GM12878 (cell line): Measurements from ENCODE around the gene CCK. TPM values are rescaled to one million over a fixed set of nuclear protein-coding genes. Genes with fewer than 3 reads are reported as not detected.

Experiments used
- ATAC-seq: fragments of 200-7000 bp; cut with Tn5 transposase; 3 replicates; pipeline ENCODE4 v1.9.1; 2020; ENCODE audit warnings: mild to moderate bottlenecking, moderate library complexity
- BruUV-seq: library from RNA; stranded (reverse); fragments of 400-500 nt; replicated peaks from 2 replicates; lab custom pipeline; 2021; lab: Mats Ljungman, UMichigan
- CTCF ChIA-PET: fragments of 300-600 bp; sonication (Branson Sonifier 250); formaldehyde crosslinking; extraction: SDS; loops from one replicate; lab custom pipeline; 2021; ENCODE audit warnings: inconsistent platforms; lab: Yijun Ruan, JAX
- POLR2A ChIA-PET: fragments of 350-600 bp; formaldehyde crosslinking; extraction: SDS; loops from one replicate; lab custom pipeline; 2021; ENCODE audit warnings: inconsistent platforms; lab: Charles Lee
- RAD21 ChIA-PET: fragments of 300-600 bp; sonication (Branson Sonifier 250); formaldehyde crosslinking; loops from one replicate; lab custom pipeline; 2023; ENCODE audit warnings: antibody characterized with exemption; ENCODE audit not compliant: unreplicated experiment; lab: Charles Lee
- SMC1A ChIA-PET: fragments of 300-600 bp; sonication (Branson Sonifier 250); formaldehyde crosslinking; loops from one replicate; lab custom pipeline; 2023; ENCODE audit not compliant: unreplicated experiment, uncharacterized antibody; lab: Charles Lee
- DNase-seq: peaks from one replicate; pipeline ENCODE4 v3.0.0-alpha.2; 2011; ENCODE audit warnings: low read depth, low spot score
- FAIRE-seq: peaks from 3 replicates; lab custom pipeline; 2011; peaks lifted over from hg19 to GRCh38; lab: Jason Lieb, UNC
- H2AFZ ChIP-seq: 2 replicates; pipeline ENCODE4 v1.6.0; 2011; ENCODE audit warnings: low read depth, low read length, control low read depth; ENCODE audit not compliant: control insufficient read depth
- H3K27ac ChIP-seq: 2 replicates; pipeline ENCODE4 v1.5.1; 2011; ENCODE audit warnings: control low read depth; ENCODE audit not compliant: control insufficient read depth, insufficient read depth
- H3K27me3 ChIP-seq, 2 experiments: replicated peaks in 1 of 2; 2 replicates each; pipeline versions ENCODE4 v1.6.0 to v1.6.1; 2011; ENCODE audit warnings: low read length in 1 of 2; ENCODE audit not compliant: control insufficient read depth in 2 of 2, insufficient read depth in 2 of 2
- H3K36me3 ChIP-seq, 2 experiments: 2 replicates each; pipeline ENCODE4 v1.5.1; 2011; ENCODE audit warnings: low read length in 1 of 2; ENCODE audit not compliant: control insufficient read depth in 2 of 2, insufficient read depth in 2 of 2
- H3K4me1 ChIP-seq: 2 replicates; pipeline ENCODE4 v1.6.1; 2011; ENCODE audit warnings: mild to moderate bottlenecking, low read length, moderate library complexity, mixed read lengths; ENCODE audit not compliant: control insufficient read depth, insufficient read depth
- H3K4me2 ChIP-seq: 2 replicates; pipeline ENCODE4 v1.6.0; 2011; ENCODE audit warnings: control low read depth; ENCODE audit not compliant: control insufficient read depth, insufficient read depth
- H3K4me3 ChIP-seq: fragments of 200-600 bp; sonication (generic); 2 replicates; pipeline ENCODE4 v1.5.1; 2016
- H3K79me2 ChIP-seq: 2 replicates; pipeline ENCODE4 v1.6.0; 2011; ENCODE audit warnings: low read length; ENCODE audit not compliant: control insufficient read depth, insufficient read depth
- H3K9ac ChIP-seq: 2 replicates; pipeline ENCODE4 v1.8.0; 2011; ENCODE audit warnings: low read length, control low read depth, mixed read lengths; ENCODE audit not compliant: control insufficient read depth, insufficient read depth
- H3K9me3 ChIP-seq: replicated peaks from 3 replicates; pipeline ENCODE4 v1.5.1; 2011; ENCODE audit warnings: mild to moderate bottlenecking, low read length; ENCODE audit not compliant: control insufficient read depth, insufficient read depth
- H4K20me1 ChIP-seq: 2 replicates; pipeline ENCODE4 v1.6.0; 2011; ENCODE audit not compliant: control insufficient read depth, insufficient read depth
- CREB1 ChIP-seq: IDR thresholded peaks from 2 replicates; pipeline ENCODE4 v1.6.1; 2012; ENCODE audit warnings: low read depth, mild to moderate bottlenecking, inconsistent platforms
- FOXK2 ChIP-seq: fragments of 450-650 bp; IDR thresholded peaks from 2 replicates; pipeline ENCODE4 v1.6.1; 2017; ENCODE audit warnings: mild to moderate bottlenecking, moderate library complexity
- FOXM1 ChIP-seq: IDR thresholded peaks from 2 replicates; pipeline ENCODE4 v1.6.1; 2012; ENCODE audit warnings: low read depth, mild to moderate bottlenecking, inconsistent platforms, low read length, moderate library complexity
- KDM1A ChIP-seq: fragments of 200-600 bp; sonication (generic); IDR thresholded peaks from 2 replicates; pipeline ENCODE4 v1.6.1; 2016; ENCODE audit warnings: borderline replicate concordance
- KLF5 ChIP-seq: fragments of 450-650 bp; IDR thresholded peaks from 2 replicates; pipeline ENCODE4 v1.6.1; 2014; ENCODE audit warnings: mild to moderate bottlenecking; ENCODE audit not compliant: partially characterized antibody
- MYB ChIP-seq: fragments of 150-350 bp; IDR thresholded peaks from 2 replicates; pipeline ENCODE4 v1.6.1; 2014; ENCODE audit warnings: mild to moderate bottlenecking, low read depth, low read length, borderline replicate concordance
- MYC ChIP-seq: IDR thresholded peaks from 2 replicates; pipeline ENCODE4 v1.6.1; 2011; ENCODE audit warnings: mild to moderate bottlenecking, low read length, moderate library complexity, inconsistent platforms; ENCODE audit not compliant: insufficient read depth, insufficient replicate concordance, insufficient read length, severe bottlenecking
- POLR2AphosphoS2 ChIP-seq: IDR thresholded peaks from 2 replicates; pipeline ENCODE4 v1.6.1; 2011; ENCODE audit warnings: low read depth, mild to moderate bottlenecking, low read length, improper control_type of control experiment, moderate library complexity
- RCOR1 ChIP-seq: conservative IDR thresholded peaks from 2 replicates; pipeline ENCODE4 v1.6.1; 2012; ENCODE audit warnings: low read depth, low read length, improper control_type of control experiment
- RFX5 ChIP-seq: IDR thresholded peaks from 2 replicates; pipeline ENCODE4 v1.6.1; 2011; ENCODE audit warnings: low read depth, low read length, improper control_type of control experiment
- ZZZ3 ChIP-seq: IDR thresholded peaks from 2 replicates; pipeline ENCODE4 v1.6.1; 2011; ENCODE audit warnings: low read depth; ENCODE audit not compliant: control insufficient read depth, insufficient read length
- WGBS: methylation state at CpG from one replicate; pipeline ENCODE4 v1.1.6; 2016; ENCODE audit warnings: low lambda C conversion rate; ENCODE audit not compliant: insufficient replicate concordance, insufficient coverage; ENCODE audit errors: missing lambda C conversion rate; 5-methylcytosine and 5-hydroxymethylcytosine counted together
- in situ Hi-C: fragments of 300-500 bp; cut with MboI; formaldehyde crosslinking; loops from 9 replicates; pipeline ENCODE4 v1.14.3; 2018; ENCODE audit warnings: mixed read lengths
- intact Hi-C: fragments of 100-400 bp; cut with micrococcal nuclease; formaldehyde crosslinking; loops from one replicate; pipeline ENCODE4 v1.14.2; 2022; ENCODE audit not compliant: unreplicated experiment
- polyA plus RNA-seq, 11 experiments: library from polyadenylated mRNA; depleted of rRNA in 4 of 11; unstranded in 6 of 11; stranded (reverse) in 5 of 11; fragments of >200 nt; fragmentation: Nextera tagmentation in 4 of 11; fragmentation: Illumina TruSeq in 1 of 11; extraction: Ambion mirVana in 4 of 11; extraction: Trizol in 1 of 11; gene quantifications; 1 replicate in 1 of 11; 2 replicates in 10 of 11; pipeline versions ENCODE4 v1.2.1 to v1.2.3, GENCODE V29; 2011 to 2016; ENCODE audit warnings: inconsistent platforms in 2 of 11, missing spikeins in 2 of 11, low read depth in 1 of 11
- total RNA-seq, 4 experiments: library from RNA; depleted of rRNA in 3 of 4; stranded (reverse); fragments of >200 nt in 3 of 4; fragmentation: Illumina TruSeq in 1 of 4; extraction: Trizol in 1 of 4; gene quantifications; 2 replicates each; pipeline versions ENCODE4 v1.2.1 to v1.2.3, GENCODE V29; 2013 to 2021
- TF ChIP-seq, protein P1 (sequence below): IDR thresholded peaks from 2 replicates; pipeline ENCODE4 v1.6.1; 2011; ENCODE audit warnings: borderline replicate concordance, low read depth, mild to moderate bottlenecking, moderate library complexity, low read length; ENCODE audit not compliant: insufficient read depth, poor library complexity, severe bottlenecking

CCK gene
- total and polyA plus RNA-seq, 10 of the 15 experiments (the other 5 are each of a cell fraction or from before 2014, with no cell fraction given), result not detected

DNA sequence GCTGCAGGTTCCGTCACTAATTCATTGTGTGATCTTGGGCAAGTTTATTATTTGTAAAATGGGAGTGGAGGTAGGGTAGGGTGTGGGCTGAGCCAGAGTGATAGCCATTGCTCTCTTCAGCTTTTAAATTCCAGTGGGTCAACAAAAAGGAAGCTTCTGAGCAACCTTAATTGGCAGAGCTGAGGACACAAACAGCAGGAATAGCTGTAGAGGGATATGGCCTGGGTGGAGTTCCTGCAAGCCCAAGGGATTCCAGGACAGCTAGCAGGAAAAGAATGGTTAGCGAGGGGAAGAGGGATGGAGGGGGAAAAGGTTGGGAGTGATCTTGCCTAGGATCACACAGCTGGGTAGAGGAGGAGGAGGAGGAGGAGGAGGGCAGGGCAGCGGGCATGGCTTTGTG lies 11.4 kb downstream of the CCK start:
- Histone ChIP-seq H3K4me2 (no peak overlapping the region), H2AFZ (no peak overlapping the region), H3K36me3 (no peaks in the 10 kb centered on the region), H3K4me3 (no peak overlapping the region), H3K4me1 (no peaks in the 10 kb centered on the region), H3K79me2 (no peaks in the 10 kb centered on the region), H3K27me3 (peaks cover 0 to 2% of the 10 kb centered on the region in 2 experiments; a peak in 1 of 4 replicates), H3K27ac (no peak overlapping the region), H3K9me3 (no peaks in the 10 kb centered on the region), H3K9ac (no peak overlapping the region), H4K20me1 (no peaks in the 10 kb centered on the region)
- WGBS, result 64% methylated on average over 3 of the region's 3 CpGs
- SMC1A ChIA-PET, result interaction anchor here (1.0 kb wide), 1 partner anchor 295 kb away, joined by 3 read pairs; no protein-coding TSS in a partner anchor
- RAD21 ChIA-PET, result interaction anchor here (1.5 kb wide), 1 partner anchor 188 kb away, joined by 7 read pairs; no protein-coding TSS in a partner anchor
- no TSS peak for BruUV-seq
- no peak for DNase-seq
- FAIRE-seq, result no peak
- CTCF ChIA-PET, result interaction anchor here (0.6 to 1.8 kb wide), 5 partner anchors 170 to 297 kb away, joined by 3 to 9 read pairs (median 3); no protein-coding TSS in a partner anchor
- in situ Hi-C loops, result no loop called here
- TF ChIP-seq MYC, result no peak
- TF ChIP-seq KDM1A, result no peak
- intact Hi-C loops, result no loop called here
- ATAC-seq, result no peak
- POLR2A ChIA-PET, result no interaction called here

DNA sequence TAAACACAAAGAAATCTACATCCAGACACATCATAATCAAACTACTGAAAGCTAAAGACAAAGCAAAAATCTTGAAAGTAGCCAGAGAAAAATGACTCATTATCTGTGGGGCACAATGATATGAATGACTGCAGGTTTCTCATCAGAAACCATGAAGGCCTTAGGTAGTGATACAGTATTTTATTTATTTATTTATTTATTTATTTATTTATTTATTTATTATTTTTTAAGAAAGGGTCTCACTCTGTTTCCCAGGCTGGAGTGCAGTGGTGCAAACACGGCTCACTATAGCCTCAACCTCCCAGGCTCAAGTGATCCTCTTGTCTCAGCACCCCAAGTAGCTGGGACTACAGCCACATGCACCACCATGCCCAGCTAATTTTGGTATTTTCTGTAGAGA lies 15.2 kb downstream of the CCK start:
- no peaks in the 10 kb centered on the region for H3K36me3 ChIP-seq
- 0 out of 4 replicates have a peak, but pooled peaks cover 0 to 2% of the 10 kb centered on the region in 2 experiments for H3K27me3 ChIP-seq
- no peak overlapping the region for H3K9ac ChIP-seq
- H3K4me3 ChIP-seq, result no peak overlapping the region
- H4K20me1 ChIP-seq, result no peaks in the 10 kb centered on the region
- in situ Hi-C loops (no loop called here), intact Hi-C loops (no loop called here)
- no peak for FAIRE-seq
- H2AFZ ChIP-seq, result no peak overlapping the region
- no peak overlapping the region for H3K27ac ChIP-seq
- no peak for ATAC-seq
- DNase-seq, result no peak
- H3K79me2 ChIP-seq, result no peaks in the 10 kb centered on the region
- H3K9me3 ChIP-seq, result no peaks in the 10 kb centered on the region
- ChIA-PET POLR2A (no interaction called here), RAD21 (interaction anchor here (7.4 kb wide), 1 partner anchor 192 kb away, joined by 90 read pairs; no protein-coding TSS in a partner anchor), SMC1A (interaction anchor here (1.2 to 6.0 kb wide), 2 partner anchors 27 to 190 kb away, joined by 3 to 110 read pairs; no protein-coding TSS in a partner anchor), CTCF (interaction anchor here (2.2 kb wide), 1 partner anchor 193 kb away, joined by 8 read pairs; no protein-coding TSS in a partner anchor)
- 94% methylated on average over 1 of the region's 1 CpG for WGBS
- BruUV-seq, result no TSS peak
- no peak overlapping the region for H3K4me2 ChIP-seq
- 0 out of 2 replicates have a peak, but pooled peaks cover 2% of the 10 kb centered on the region for H3K4me1 ChIP-seq
- TF ChIP-seq CREB1 (no peak), FOXK2 (no peak), ZZZ3 (no peak), FOXM1 (no peak), RFX5 (no peak), MYB (no peak), KLF5 (no peak), RCOR1 (no peak), POLR2AphosphoS2 (no peak)
- TF ChIP-seq, protein P1, sequence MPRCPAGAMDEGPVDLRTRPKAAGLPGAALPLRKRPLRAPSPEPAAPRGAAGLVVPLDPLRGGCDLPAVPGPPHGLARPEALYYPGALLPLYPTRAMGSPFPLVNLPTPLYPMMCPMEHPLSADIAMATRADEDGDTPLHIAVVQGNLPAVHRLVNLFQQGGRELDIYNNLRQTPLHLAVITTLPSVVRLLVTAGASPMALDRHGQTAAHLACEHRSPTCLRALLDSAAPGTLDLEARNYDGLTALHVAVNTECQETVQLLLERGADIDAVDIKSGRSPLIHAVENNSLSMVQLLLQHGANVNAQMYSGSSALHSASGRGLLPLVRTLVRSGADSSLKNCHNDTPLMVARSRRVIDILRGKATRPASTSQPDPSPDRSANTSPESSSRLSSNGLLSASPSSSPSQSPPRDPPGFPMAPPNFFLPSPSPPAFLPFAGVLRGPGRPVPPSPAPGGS, result no peak
